IMR-90 (cell line): ENCODE measurements around the gene CSNK1D. TPM values are rescaled to one million over a fixed set of nuclear protein-coding genes. Genes with fewer than 3 reads are reported as not detected.

ENCODE experiments used
- ATAC-seq: fragments of 200-7000 bp; cut with Tn5 transposase; 2 replicates; pipeline ENCODE4 v1.9.1; 2020; ENCODE audit warnings: low read depth, mild to moderate bottlenecking, moderate library complexity
- BruUV-seq: library from RNA; stranded (reverse); fragments of 400-500 nt; replicated peaks from 2 replicates; lab custom pipeline; 2021; lab: Mats Ljungman, UMichigan
- CTCF ChIA-PET: fragments of 300-600 bp; formaldehyde crosslinking; extraction: SDS; loops from one replicate; lab custom pipeline; 2021; ENCODE audit warnings: antibody characterized with exemption; lab: Yijun Ruan, JAX
- POLR2A ChIA-PET: fragments of 300-600 bp; sonication (Branson Sonifier 250); formaldehyde crosslinking; loops from one replicate; lab custom pipeline; 2022; ENCODE audit warnings: antibody characterized with exemption; ENCODE audit not compliant: unreplicated experiment; lab: Charles Lee
- DNase-seq: peaks from one replicate; pipeline ENCODE4 v3.0.0; 2013
- H2AFZ ChIP-seq: replicated peaks from 2 replicates; pipeline ENCODE3; 2013; ENCODE audit warnings: low read length, mild to moderate bottlenecking; ENCODE audit not compliant: poor library complexity
- H2AK5ac ChIP-seq: 2 replicates; pipeline ENCODE4 v1.6.1; 2013; ENCODE audit warnings: low read depth, low read length, inconsistent platforms
- H2AK9ac ChIP-seq: replicated peaks from 2 replicates; pipeline ENCODE3; 2013; ENCODE audit warnings: mild to moderate bottlenecking, low read depth, low read length, moderate library complexity; ENCODE audit not compliant: poor library complexity
- H2BK120ac ChIP-seq: 2 replicates; pipeline ENCODE4 v1.6.1; 2013; ENCODE audit warnings: low read depth, low read length, inconsistent platforms
- H2BK15ac ChIP-seq: 3 replicates; pipeline ENCODE4 v1.6.1; 2013; ENCODE audit warnings: low read depth, low read length, inconsistent platforms
- H2BK20ac ChIP-seq: 2 replicates; pipeline ENCODE4 v1.6.1; 2013; ENCODE audit warnings: low read depth, mild to moderate bottlenecking, inconsistent platforms, low read length, moderate library complexity
- H2BK5ac ChIP-seq: 2 replicates; pipeline ENCODE4 v1.6.1; 2013; ENCODE audit warnings: mild to moderate bottlenecking, low read depth, low read length, inconsistent platforms; ENCODE audit not compliant: poor library complexity, severe bottlenecking
- H3K14ac ChIP-seq: replicated peaks from 2 replicates; pipeline ENCODE4 v1.6.1; 2013; ENCODE audit warnings: low read depth, low read length, inconsistent platforms
- H3K18ac ChIP-seq: 2 replicates; pipeline ENCODE4 v1.6.1; 2013; ENCODE audit warnings: low read depth, low read length, control low read depth
- H3K23ac ChIP-seq: 2 replicates; pipeline ENCODE4 v1.6.1; 2013; ENCODE audit warnings: low read depth, low read length, inconsistent platforms
- H3K27ac ChIP-seq: 2 replicates; pipeline ENCODE4 v1.5.1; 2013; ENCODE audit warnings: mild to moderate bottlenecking, control low read depth, low read length; ENCODE audit not compliant: insufficient read depth
- H3K27me3 ChIP-seq: 2 replicates; pipeline ENCODE4 v1.6.1; 2013; ENCODE audit warnings: low read length; ENCODE audit not compliant: control insufficient read depth, insufficient read depth
- H3K36me3 ChIP-seq: 2 replicates; pipeline ENCODE4 v1.6.1; 2013; ENCODE audit warnings: low read length, mixed read lengths; ENCODE audit not compliant: control insufficient read depth, insufficient read depth
- H3K4ac ChIP-seq: 2 replicates; pipeline ENCODE4 v1.6.1; 2013; ENCODE audit warnings: low read depth, low read length, inconsistent platforms
- H3K4me1 ChIP-seq: 2 replicates; pipeline ENCODE4 v1.6.1; 2013; ENCODE audit warnings: low read length, mixed read lengths; ENCODE audit not compliant: control insufficient read depth, insufficient read depth
- H3K4me2 ChIP-seq: 2 replicates; pipeline ENCODE4 v1.6.1; 2013; ENCODE audit warnings: low read depth, mild to moderate bottlenecking, control low read depth, low read length, moderate library complexity
- H3K4me3 ChIP-seq: 2 replicates; pipeline ENCODE4 v1.5.1; 2013; ENCODE audit warnings: low read depth, mild to moderate bottlenecking, control low read depth, low read length, moderate library complexity; ENCODE audit not compliant: insufficient read depth
- H3K56ac ChIP-seq: 2 replicates; pipeline ENCODE4 v1.6.1; 2013; ENCODE audit warnings: low read length, inconsistent platforms; ENCODE audit not compliant: insufficient read depth; ENCODE audit errors: extremely low read depth
- H3K79me1 ChIP-seq, 2 experiments: 2 replicates each; pipeline ENCODE4 v1.6.1; 2013; ENCODE audit warnings: low read length in 2 of 2, inconsistent platforms in 1 of 2, low read depth in 1 of 2
- H3K9ac ChIP-seq: 2 replicates; pipeline ENCODE4 v1.6.1; 2013; ENCODE audit warnings: low read depth, low read length, control low read depth
- H3K9me1 ChIP-seq: 2 replicates; pipeline ENCODE4 v1.6.1; 2013; ENCODE audit warnings: low read length, inconsistent platforms; ENCODE audit not compliant: insufficient read depth
- H3K9me3 ChIP-seq: 2 replicates; pipeline ENCODE4 v1.6.1; 2013; ENCODE audit warnings: low read length; ENCODE audit not compliant: control insufficient read depth, insufficient read depth
- H4K20me1 ChIP-seq: 2 replicates; pipeline ENCODE4 v1.6.1; 2013; ENCODE audit warnings: low read length, inconsistent platforms; ENCODE audit not compliant: insufficient read depth
- H4K5ac ChIP-seq: 2 replicates; pipeline ENCODE4 v1.6.1; 2013; ENCODE audit warnings: mild to moderate bottlenecking, low read depth, low read length, control low read depth
- H4K8ac ChIP-seq, 2 experiments: 2 replicates each; pipeline ENCODE4 v1.6.1; 2013; ENCODE audit warnings: low read depth in 2 of 2, low read length in 2 of 2, control low read depth in 1 of 2, inconsistent platforms in 1 of 2
- H4K91ac ChIP-seq: 2 replicates; pipeline ENCODE4 v1.6.1; 2013; ENCODE audit warnings: low read depth, low read length, inconsistent platforms; ENCODE audit not compliant: insufficient read depth
- ELK1 ChIP-seq: fragments of 150-350 bp; IDR thresholded peaks from 2 replicates; pipeline ENCODE4 v1.6.1; 2016; ENCODE audit warnings: low read depth, mild to moderate bottlenecking, low read length, moderate library complexity, borderline replicate concordance
- WGBS, 2 experiments: methylation state at CpG; one replicate each; pipeline versions ENCODE4 v1.1.5 to v1.1.7; 2013; ENCODE audit warnings: missing lambda C conversion rate in 2 of 2; ENCODE audit not compliant: insufficient read length in 1 of 2; ENCODE audit errors: extremely low coverage in 2 of 2; 5-methylcytosine and 5-hydroxymethylcytosine counted together
- dilution Hi-C: fragments of 300-500 bp; cut with HindIII; formaldehyde crosslinking; loops from one replicate; pipeline ENCODE4 v1.14.3; 2018; ENCODE audit warnings: low sequenced_read_pairs; ENCODE audit not compliant: unreplicated experiment
- in situ Hi-C: fragments of 300-500 bp; cut with MboI; formaldehyde crosslinking; loops from 3 replicates; pipeline ENCODE4 v1.14.3; 2019; ENCODE audit warnings: low sequenced_read_pairs, inconsistent platforms, mixed read lengths
- intact Hi-C: fragments of 100-400 bp; cut with micrococcal nuclease; formaldehyde crosslinking; loops from 2 replicates; pipeline ENCODE4 v1.10.0; 2022
- polyA plus RNA-seq, 3 experiments: library from polyadenylated mRNA; depleted of rRNA; stranded (reverse); fragments of >200 nt; gene quantifications; 2 replicates each; pipeline ENCODE4 v1.2.3, GENCODE V29; 2012; ENCODE audit warnings: low replicate concordance in 1 of 3
- total RNA-seq: library from RNA; depleted of rRNA; stranded (reverse); fragments of >200 nt; gene quantifications from 2 replicates; pipeline ENCODE4 v1.2.3, GENCODE V29; 2012

The CSNK1D gene
- total and polyA plus RNA-seq, 2 of the 4 experiments (the other 2 are of a cell fraction) = 47.1 to 186 TPM

GRCh38 chr17:82237746-82238471, 35.6 kb downstream of the CSNK1D start (continued):
- TF ChIP-seq ELK1 = no peak

GRCh38 chr17:82237083-82237745, 36.3 kb downstream of the CSNK1D start:
- Histone ChIP-seq H3K14ac (no peak overlapping the region), H3K9me1 (0 out of 2 replicates have a peak, but pooled peaks cover 2% of the 10 kb centered on the region), H4K20me1 (peaks cover 100% of the 10 kb centered on the region), H2BK5ac (no peak overlapping the region), H3K4me2 (no peak overlapping the region), H2AK5ac (no peak overlapping the region), H3K4me3 (no peak overlapping the region), H3K27me3 (no peaks in the 10 kb centered on the region), H3K79me1 (peaks cover 15 to 78% of the 10 kb centered on the region in 2 experiments; a peak in 3 of 4 replicates), H3K27ac (no peak overlapping the region), H3K23ac (no peak overlapping the region), H3K4me1 (peaks cover 63% of the 10 kb centered on the region), H4K5ac (no peak overlapping the region), H3K9ac (no peak overlapping the region), H3K9me3 (no peaks in the 10 kb centered on the region), H3K18ac (no peak overlapping the region), H2BK15ac (no peak overlapping the region), H4K8ac (no peak overlapping the region), H2BK20ac (no peak overlapping the region), H2BK120ac (no peak overlapping the region), H3K56ac (no peak overlapping the region), H4K91ac (no peak overlapping the region), H2AK9ac (no peak overlapping the region), H3K4ac (no peak overlapping the region), H2AFZ (peak overlapping the region; percentile 39), H3K36me3 (peaks cover 64% of the 10 kb centered on the region)
- intact Hi-C loops = no loop called here
- 96% methylated on average over 42 of the region's 59 CpGs; no CpG with 5 or more reads in 1 of the 2 experiments for WGBS, 2 experiments
- in situ Hi-C loops = no loop called here
- ChIA-PET POLR2A (no interaction called here), CTCF (no interaction called here)
- TSS peak; percentile 23 for BruUV-seq
- ATAC-seq (no peak), DNase-seq (no peak)
- dilution Hi-C loops = no loop called here
- TF ChIP-seq ELK1 = no peak
